Activated CD4-positive, alpha-beta T cell treated with anti-CD3 and anti-CD28 coated beads, Interleukin-2, amount 50 U/mL, for 1 hour (primary cell): ENCODE measurements around the gene SASH1.

Experiments used
- DNase-seq: peaks from one replicate; pipeline ENCODE4 v3.0.0-alpha.2; 2020

SASH1 gene

DNA sequence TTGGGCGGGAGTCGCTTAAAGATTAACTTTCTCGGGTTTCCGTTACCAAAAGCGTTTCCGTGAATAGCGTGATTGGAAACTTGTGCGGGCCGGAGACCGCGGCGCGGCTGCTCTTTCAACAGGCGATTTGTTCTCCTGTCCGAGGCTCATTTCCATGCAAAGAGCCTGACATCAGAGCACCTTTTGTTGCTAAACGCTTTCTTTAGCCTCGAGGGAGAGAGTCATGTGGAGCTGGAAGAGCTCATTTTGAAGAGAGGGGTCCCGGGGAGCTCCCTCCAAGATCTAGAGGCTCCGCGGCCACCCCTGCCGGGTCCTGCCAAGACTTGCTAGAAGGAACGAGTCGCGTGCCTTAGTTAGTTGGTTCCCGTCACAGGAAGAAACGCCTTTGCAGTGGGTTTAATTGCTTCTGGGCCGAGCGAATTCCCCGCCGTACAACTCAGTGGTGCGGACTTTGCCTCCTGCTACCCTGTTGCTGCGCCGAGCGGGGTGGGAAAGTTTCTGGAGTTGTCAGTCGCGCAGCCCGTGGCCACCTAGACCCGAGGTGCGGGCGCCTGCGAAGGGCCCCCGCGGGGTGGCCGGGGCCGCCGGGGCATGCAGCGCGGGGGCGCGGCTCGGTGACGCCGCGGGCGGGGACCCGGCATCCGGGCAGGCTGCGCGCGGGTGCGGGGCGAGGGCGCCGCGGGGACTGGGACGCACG, at the start of gene SASH1:
Gene SASH1 (plus strand): TSS at position 489 of the 697 bp plus-strand sequence. CDS start 230 bp downstream, outside the sequence.
- no peak for DNase-seq

DNA sequence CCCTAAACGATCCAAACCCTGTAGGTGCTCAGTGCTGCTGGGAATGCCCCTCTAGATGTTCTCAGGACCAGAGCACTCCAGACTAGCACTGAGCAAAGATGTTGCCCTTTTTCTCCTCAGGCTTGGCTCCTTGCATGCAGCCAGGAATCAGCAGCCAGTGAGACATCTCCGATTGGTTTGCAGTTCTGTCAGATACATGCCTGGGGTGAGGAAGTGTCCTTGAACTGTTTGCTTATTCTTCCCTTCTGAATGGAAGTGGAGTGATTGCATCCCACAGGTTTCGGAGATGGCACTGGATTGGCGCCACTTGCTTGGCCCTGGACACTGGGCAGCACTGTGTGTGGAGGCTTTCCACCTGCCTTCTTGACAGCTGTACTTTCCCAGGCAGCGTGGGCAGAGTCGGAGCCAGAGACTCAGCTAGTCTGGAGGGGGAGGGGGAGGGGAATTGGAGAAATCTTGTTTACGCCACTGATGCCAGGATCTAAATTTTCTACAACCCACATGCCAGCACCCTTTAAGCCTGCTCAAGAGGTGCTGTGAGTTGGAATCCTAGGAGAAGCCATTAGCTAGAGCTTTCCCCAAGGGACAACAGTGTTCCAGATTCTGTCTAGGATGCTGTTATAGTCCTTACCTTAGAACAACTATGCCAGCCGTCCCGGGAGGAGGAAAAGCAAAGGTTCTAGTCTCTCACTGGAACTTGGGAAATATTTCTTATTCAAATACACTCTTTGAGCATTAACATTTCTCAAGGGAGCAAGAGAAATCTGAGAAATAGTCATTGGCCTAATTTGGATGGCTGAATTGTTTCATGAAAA, 49.2 kb upstream of the SASH1 start:
- no peak for DNase-seq

DNA sequence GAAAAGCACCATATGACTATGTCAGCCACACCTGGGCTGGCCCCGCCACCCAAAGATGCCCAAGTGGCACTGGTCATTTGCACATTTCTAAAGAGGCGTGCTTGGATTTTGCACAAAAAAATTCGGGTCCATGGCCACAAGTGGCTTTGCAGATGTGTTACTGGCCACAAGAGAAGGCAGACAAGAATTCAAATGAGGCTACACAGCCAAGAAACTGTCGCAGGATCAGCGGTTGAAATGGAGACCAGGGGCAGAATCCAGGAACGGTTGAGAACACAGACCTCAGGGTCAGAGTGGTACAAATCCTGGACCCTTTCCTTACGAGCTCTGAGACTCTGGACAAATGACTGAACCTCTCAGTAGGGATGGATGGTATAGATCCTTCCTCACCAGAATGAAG, 48.6 kb upstream of the SASH1 start:
- no peak for DNase-seq

DNA sequence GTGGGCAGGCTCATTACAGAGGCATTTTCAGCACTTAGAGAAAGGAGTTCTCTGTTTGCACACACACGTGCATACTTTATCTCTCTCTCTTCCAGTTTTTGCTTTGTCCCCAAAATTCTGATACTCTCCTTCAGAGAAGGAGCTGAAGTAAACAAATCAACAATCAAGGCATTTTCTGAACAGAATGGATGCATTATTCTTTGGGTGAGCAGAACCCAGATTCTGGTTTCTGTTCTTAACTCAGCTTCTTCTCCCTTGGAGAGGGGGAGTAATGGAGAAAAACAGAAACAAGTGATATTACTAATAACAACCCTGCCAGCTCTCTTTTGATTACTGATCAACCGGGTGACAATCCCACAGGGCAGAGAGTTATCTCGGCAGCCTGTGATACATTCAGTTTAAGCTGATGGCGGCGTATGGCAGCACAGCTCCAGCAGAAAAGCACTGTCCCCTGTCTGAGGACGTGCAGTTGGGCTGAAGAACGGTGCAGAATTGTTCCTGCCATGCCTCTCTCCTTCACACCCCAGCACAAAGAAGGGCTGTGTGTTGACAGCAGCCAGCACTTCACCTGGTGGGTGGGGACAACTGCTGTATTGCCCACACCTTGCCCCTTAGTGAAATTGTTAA, 47.3 kb upstream of the SASH1 start:
- DNase-seq = no peak

DNA sequence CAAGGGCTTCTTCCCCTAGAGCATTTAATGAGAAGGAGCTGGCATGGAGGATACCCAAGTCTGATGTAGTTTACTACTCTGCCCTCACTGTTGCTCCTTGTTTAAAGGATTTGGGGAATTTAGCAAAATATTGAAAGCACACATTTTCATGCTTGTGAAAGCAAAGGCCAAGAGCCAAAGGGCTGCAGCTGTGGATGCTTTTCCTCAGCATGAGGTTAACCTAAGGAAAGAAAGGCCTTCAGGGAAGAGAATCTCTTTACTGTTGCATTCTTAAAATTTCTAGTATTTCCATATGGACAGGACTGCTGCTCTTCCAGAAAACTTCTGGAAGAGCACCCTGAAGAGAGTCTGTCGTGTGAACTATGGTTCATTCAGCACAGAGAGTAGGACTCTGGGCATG, 45.9 kb upstream of the SASH1 start:
- DNase-seq = no peak

DNA sequence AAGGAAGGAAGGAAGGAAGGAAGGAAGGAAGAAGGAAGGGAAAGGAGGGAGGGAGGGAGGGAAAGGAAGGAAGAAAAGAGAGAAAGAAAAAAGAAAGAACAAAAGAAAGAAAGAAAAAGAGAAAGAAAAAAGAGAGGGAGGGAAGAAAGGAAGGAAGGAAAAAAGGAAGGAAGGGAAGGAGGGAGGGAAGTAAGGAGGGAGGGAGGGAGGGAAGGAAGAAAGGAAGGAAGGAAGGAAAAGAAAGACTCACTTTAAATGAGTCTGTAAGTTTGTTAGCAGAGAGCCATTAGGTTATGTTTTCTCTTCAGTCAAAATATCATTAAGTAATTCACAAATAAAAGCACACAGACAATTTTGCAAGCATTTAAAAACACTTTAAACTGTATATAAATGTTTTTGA, 44.0 kb upstream of the SASH1 start:
- DNase-seq = no peak

DNA sequence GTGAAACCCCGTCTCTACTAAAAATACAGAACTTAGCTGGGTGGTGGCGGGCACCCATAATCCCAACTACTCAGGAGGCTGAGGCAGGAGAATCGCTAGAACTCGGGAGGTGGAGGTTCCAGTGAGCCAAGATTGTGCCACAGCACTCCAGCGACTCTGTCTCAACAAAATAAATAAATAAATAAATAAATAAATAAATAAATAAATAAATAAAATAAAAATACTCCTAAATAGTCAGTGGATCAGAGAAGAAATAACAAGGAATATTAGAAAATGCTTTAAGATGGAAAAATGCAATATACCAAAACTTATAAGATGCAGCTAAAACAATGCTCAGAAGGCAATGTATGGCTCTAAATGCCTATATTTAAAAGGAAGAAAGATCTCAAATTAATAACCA, 39.0 kb upstream of the SASH1 start:
- DNase-seq = no peak

DNA sequence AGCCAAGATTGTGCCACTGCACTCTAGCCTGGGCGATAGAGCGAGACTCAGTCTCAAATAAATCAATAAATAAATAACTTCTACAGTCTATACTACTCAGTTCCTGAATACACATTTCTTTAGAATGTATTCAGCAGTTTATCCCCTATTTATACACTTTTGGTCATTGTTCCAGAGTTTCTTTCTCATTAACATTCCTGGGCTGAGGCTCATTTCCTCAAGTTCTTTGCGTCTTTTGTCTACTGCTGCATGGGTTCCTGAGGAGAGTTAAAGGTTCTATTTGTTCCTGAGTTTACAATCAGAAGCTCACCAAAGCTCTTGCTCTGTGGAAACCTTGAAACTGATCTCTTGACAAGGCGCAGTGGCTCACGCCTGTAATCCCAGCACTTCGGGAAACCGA, 37.7 kb upstream of the SASH1 start:
- no peak for DNase-seq

DNA sequence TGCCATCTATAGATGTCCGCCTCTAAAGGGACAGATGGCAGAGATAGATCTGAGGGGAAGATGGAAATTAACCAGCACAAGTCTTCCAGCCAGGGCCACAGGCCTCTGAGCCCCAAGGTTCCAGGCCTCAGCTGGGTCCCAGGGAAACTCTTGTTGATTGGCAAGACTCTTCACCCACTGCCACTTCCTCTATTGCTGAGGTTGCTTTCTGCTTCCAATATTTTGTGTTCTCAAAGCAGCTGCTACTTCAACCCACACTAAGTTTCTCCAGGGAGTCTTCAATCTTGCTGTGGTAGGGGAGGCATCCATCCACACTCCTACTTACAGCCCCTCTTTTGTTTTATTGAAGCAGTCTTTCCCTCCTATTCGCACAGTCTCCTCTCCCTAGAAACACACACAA, 36.4 kb upstream of the SASH1 start:
- no peak for DNase-seq

DNA sequence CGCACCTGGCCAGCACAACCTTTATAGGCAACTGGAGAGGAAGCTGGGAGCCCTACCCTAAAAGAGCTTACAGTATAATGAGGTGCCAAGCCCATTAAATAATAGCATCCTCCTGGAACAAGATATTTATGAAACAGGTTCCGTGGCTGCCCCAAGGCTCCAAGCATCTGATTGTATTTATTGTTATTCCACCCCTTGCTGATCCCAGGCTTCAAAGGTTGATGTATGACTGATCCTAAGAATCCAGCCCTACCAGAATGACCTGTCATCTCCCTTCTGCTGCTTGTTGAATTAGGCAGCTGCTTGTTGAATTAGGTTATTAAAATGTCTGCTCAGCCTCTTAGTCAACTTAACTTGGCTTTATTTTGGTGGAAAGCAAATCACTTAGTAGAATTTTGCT, 35.2 kb upstream of the SASH1 start:
- no peak for DNase-seq

DNA sequence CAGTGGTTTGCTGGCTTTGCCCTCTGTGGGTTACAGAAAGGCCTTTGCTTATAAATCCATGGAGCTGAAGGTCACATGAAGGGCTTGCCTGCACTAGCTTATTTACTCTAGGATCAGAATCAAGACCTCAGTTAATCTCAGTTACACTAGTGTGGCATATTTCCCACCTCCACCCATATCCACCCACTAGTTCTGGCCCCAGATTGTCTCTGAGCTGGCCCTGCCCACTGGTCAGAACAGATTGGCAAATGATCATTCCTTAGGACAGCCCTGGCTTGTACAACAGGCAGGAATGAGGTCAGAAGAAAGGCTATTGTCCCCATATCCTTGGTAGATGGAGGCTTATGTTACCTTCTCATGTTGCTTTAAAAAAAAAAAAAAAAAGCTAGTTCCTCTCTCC, 33.3 kb upstream of the SASH1 start:
- no peak for DNase-seq

DNA sequence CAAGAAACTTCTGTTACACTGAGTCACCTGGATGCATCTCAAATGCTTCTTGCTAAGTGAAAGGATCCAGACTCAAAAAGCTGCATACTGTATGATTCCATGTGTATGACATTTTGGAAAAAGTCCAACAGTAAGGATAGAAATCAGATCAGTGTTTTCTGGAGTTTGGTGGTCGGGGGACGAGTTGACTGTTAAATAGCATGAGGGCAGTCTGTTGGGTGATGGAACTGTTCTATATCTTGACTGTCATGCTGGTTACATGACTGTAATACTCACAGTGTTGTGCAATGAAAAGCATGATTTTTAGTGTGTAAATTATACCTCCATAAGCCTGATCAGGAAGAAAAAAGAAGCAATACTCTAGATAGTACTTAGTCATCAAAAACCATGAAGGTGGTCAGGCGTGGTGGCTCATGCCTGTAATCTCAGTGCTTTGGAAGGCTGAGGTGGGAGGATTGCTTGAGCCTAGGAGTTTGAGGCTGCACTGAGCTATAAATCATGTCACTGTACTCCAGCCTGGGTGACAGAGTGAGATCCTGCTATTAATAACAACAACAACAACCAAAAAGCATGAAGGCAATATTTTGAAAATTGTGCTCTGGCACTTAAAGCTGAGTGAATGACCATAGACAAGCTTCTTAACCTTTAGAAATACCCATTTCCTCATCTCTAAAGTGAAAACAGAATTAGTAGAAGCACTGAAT, 30.5 kb upstream of the SASH1 start:
- no peak for DNase-seq

DNA sequence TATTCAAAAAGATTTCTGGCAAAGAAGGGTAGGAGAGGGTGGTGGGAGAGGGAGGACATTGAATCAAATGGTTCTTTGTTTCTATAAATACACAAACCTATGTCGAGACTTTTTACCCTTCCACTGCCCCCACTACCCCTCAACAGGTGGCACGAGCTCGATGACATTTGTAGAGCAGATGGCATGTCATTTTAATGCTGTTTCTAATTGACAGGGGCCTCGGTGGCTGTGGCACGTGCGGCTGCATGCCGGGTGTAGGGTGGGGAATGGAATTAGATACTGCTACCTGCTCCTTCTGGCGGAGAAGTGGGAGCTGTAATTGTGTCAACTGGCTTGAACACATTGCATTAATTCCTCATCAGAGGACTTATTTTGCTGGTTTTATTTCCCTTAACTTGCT, 29.1 kb upstream of the SASH1 start:
- no peak for DNase-seq

DNA sequence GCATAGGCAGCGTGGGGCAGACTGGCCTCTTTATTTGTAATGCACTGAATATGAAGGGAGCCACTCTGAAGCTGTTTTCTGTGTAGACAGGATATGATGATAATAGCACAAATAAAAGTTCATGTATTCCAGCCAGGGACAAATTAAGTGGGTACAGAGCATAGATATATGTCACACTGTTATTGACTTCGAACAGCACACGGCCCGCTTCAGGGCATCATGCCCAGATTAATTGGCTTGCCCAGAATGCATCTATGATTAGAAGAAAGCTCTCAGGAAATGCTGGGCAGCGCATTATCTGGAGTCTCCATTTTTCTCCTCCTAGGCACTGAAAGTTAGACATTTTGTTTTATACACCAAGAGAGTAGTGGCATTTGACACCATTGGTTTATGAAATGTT, 26.3 kb upstream of the SASH1 start:
- DNase-seq = no peak

DNA sequence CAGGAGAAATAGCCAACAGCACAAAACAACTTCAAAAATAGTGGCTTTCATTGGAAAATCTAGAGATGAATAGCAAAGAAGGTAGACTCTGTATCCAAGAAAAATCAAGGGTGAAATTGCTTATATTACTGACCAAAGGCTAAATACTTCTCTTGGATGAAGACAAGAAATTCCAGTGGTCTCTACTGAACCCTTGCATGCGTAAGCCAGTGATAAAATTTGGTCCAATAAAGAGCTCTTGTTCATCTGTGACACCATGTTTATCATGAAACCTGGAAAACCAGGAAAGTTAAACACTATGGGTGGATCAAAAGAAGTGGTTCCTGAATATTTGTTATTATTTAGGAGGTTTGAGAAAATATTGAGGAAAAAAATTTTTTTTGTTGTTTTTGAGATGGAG, 25.6 kb upstream of the SASH1 start:
- no peak for DNase-seq

DNA sequence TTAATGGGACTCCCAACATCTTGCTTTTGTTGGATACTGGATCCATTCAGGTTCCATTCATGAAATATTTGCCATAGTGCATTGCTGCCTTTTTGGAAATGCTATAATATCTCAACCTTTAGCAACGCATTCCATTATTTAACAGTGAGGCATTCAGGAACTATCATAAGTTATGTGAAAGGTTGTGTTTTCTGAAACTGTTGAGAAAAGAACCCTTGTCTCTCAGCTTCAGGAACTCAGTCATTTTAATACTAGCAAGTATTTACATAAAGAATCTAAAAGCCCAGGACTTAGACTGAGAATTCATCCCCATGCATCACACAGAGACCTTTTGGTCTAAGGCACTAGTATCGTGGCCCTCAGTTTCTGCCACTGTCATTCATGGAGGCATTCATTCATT, 24.9 kb upstream of the SASH1 start:
- no peak for DNase-seq

DNA sequence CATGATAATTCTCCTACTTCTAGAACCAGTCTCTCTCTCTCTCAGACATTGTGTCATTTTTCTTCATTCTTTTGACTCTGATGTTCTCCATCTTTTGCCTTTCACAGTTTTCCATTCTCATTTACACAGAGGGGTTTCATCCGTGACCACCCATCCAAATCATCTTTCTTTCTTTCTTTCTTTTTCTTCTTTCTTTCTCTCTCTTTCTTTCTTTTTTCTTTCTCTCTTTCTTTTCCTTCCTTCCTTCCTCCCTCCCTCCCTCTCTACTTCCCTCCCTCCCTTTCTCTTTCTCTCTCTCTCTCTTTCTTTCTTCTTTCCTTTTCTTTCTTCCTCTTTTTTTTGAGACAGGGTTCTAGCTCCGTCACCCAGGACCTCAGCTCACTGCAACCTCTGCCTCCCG, 19.9 kb upstream of the SASH1 start:
- no peak for DNase-seq

DNA sequence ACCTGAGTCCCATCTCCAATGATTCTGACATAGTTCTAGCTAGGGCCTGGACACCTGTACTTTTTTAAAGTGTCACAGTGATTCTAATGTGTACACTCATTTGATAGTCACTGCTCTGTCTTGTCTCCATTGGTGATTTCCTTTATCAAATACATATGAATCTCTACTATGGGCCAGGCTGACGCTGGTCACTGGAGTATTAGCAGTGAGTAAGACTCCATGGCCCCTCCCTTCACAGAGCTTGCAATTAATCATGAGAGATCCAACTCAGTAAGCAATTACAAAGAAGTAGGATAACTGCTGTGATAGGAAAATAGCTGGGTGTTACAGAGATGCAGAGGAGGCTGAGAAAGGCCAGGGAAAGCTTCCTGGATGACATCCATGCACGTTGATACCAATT, 19.3 kb upstream of the SASH1 start:
- no peak for DNase-seq

DNA sequence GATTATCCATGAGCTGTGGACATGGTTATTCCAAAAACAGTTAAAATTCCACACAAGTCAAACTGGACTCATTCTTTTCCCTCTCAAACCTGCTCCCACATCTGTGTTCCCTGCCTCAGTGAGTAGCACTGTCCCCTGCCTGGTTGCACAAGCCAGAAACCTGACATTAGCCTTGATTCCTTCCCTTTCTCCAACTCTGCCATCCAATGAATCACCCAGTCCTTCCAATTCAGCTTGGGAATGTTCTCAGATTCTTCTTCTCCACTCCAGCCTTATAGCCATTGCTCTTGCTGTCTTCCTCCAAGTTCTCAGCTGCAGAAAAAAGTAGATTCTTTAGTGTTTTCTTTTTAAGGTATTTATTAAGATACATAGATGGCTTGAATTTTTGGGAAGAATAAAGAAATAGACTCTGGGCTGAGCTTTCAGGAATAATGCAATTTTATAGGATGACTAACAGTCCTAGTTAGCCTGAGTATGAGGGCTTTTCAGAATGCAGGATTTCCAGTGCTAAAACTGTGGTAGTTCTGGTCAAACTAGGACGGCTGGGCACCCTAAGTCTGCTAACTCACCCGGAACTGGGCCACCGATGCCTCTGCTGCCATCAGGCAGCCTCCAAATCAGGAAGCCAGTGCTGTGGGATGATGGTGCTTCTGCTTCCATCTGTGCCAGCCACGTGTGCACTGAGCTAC, 18.2 kb upstream of the SASH1 start:
- DNase-seq = no peak

DNA sequence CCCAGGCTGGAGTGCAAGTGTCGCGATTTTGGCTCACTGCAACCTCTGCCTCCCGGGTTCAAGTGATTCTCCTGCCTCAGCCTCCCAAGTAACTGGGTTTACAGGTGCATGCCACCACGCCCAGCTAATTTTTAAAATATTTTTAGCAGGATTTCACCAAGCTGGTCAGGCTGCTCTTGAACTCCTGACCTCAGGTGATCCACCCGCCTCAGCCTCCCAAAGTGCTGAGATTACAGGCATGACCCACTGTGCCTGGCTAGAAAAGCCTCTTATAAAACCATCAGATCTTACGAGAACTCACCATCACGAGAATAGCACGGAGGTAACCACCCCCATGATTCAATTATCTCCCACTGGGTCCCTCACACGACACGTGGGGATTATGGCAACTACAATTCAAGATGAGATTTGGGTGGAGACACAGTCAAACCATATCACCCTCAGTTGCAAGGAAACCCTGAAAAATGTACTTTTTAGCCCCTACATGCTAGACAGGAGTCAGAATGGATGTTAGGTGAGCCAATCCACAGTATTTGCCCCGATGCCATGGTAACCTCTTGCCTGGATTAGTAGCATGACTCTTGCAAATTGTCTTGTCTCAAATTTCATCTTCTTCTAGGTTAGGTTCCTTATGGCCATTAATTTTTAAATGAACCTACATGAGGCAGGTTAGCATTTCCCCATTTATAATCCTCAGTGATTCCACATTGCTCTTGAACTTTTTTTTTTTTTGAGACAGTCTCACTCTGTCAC, 17.1 kb upstream of the SASH1 start:
- no peak for DNase-seq

DNA sequence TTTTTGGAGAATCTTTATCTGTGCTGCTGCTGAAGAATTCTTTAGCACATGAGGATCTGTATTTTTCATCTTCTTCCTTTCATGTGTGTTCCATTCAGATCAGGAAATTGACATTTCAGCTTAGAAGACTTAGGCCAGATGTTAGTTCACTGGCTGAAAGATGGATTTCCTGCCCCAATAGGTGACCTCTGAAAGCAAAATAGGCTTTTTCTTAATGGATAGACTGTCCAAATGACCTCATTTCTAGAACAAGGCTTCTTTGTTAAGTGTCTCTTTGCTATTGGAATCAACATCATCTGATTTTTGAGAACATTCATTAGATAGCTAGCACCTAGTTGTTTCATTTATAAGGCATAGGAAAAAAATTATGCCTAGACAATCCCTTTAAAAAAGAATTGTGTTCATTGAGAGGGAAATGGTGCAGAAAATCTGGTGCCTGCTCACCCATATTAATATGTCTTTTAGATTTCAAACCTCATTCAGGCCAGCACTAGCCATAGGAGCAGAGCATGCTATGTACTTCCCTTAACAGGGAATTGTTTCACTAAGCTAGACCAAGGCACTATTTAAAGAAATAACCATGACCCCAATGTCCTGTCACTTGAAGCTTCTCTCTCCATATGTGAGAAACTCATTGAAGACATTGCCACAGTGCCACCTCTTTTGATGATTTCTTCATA, 13.6 kb upstream of the SASH1 start:
- no peak for DNase-seq
